GM19324 (cell line): ENCODE measurements around the gene HOXA11.

Experiments
- ATAC-seq: cut with Tn5 transposase; IDR thresholded peaks from one replicate; pipeline ENCODE4 v1.9.1; 2021; ENCODE audit warnings: mild to moderate bottlenecking, moderate library complexity; ENCODE audit not compliant: unreplicated experiment, low FRiP score

HOXA11 gene

DNA sequence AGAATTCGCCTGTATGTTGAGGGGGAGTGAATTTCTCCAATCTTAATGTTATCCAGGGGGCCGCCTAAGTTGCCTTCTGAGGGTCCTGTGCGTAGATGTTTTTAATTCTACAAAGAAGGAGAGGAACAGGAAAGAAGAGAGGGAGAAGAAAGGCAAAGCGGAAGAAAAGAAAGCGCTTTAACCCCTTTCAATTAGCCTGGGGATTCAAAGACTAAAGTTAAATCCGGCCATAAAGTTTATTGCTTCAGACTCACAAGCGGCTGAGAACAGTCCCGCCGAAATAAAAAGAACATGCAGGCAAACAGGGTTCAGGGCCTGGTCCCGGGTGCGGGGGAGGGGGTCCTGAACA, 46.1 kb downstream of the HOXA11 start:
- ATAC-seq, result no peak

GRCh38 chr7:27138472-27138871, 46.6 kb downstream of the HOXA11 start:
- ATAC-seq, result no peak

GRCh38 chr7:27137640-27138315, 47.3 kb downstream of the HOXA11 start:
- ATAC-seq, result no peak

GRCh38 chr7:27134392-27134791, 50.6 kb downstream of the HOXA11 start:
- ATAC-seq, result no peak

GRCh38 chr7:27133409-27134231, 51.4 kb downstream of the HOXA11 start:
- ATAC-seq, result no peak

DNA sequence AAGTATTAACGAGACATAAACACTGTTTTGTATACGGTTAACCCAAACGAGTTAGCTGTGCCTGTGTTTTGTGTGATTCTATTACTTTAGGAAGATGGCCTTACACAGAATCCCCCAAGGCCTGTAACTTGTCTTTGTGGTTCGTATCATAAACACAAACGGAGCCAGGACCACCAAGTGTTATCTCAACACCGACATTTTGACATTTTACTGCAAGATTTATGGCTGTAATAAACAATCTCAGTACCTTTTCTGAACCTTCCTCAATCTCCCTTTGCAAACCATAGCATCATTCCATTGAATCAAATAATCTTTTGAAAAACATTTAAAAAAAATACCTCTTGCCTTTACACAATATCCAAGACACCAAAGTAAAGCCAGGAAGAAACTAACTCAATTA, 52.1 kb downstream of the HOXA11 start:
- no peak for ATAC-seq

DNA sequence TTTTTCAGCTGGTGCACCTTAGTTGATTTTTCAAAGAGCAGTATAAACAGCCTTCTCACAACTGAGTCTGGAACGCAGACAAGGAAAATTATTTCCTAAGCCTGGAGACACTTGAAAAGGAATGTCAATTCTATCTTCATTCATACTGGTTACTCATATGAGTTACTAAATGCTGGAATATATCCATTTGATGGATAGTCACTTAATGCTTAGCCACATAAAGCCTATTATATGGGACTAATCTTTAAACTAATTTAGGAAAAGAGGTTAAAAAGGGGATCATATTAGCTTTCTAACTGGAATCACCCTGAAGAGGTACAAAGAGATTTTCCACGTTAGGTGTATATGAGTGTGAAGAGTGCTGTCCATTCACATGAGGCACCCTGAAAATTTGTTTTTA, 52.8 kb downstream of the HOXA11 start:
- no peak for ATAC-seq

DNA sequence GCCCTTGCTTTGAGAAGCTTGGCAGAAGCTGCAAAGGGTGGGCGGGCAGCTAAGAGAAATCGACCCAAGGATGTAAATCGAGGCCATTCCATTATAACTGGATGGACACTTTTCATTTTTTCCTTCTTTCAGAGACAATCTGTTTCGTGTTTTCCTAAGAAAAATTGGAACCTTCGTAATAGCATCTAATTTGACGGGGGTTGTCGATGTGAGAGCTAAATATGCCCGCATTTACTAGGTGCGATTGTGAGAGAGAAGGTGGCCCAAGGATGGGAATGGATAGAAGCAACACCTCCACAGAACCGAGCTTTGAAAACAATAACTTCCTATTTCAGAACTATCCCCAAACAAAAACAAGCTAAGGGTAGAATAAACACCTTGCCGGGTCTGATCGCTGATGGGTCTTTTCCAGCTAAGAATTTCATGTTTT, 53.6 kb downstream of the HOXA11 start:
- ATAC-seq, result no peak
